GM23338 (cell line): ENCODE results near the gene RPS6KA1. TPM values are rescaled to one million over a fixed set of nuclear protein-coding genes. Genes with fewer than 3 reads are reported as not detected.

Experiments
- ATAC-seq: fragments of 200-7000 bp; cut with Tn5 transposase; 3 replicates; pipeline ENCODE4 v1.9.1; 2020
- DNase-seq: peaks from one replicate; pipeline ENCODE4 v3.0.0-alpha.2; 2015; ENCODE audit warnings: low spot score
- H2AFZ ChIP-seq: fragments of 200-600 bp; sonication (generic); 2 replicates; pipeline ENCODE4 v1.8.0; 2016; ENCODE audit warnings: antibody characterized with exemption, mild to moderate bottlenecking, moderate library complexity
- H3F3A ChIP-seq: fragments of 200-600 bp; sonication (generic); replicated peaks from 2 replicates; pipeline ENCODE4 v1.8.0; 2017; ENCODE audit warnings: antibody characterized with exemption, mixed run types, low read depth
- H3K27ac ChIP-seq: fragments of 200-600 bp; sonication (generic); 2 replicates; pipeline ENCODE4 v1.6.1; 2016; ENCODE audit warnings: low read depth
- H3K27me3 ChIP-seq: fragments of 200-600 bp; sonication (generic); 2 replicates; pipeline ENCODE4 v1.8.0; 2016; ENCODE audit warnings: mild to moderate bottlenecking, mixed run types, moderate library complexity; ENCODE audit not compliant: insufficient read depth
- H3K36me3 ChIP-seq: fragments of 200-600 bp; sonication (generic); 2 replicates; pipeline ENCODE4 v1.8.0; 2016; ENCODE audit warnings: mild to moderate bottlenecking; ENCODE audit not compliant: insufficient read depth
- H3K4me1 ChIP-seq: fragments of 200-600 bp; sonication (generic); 2 replicates; pipeline ENCODE4 v1.8.0; 2016; ENCODE audit warnings: mild to moderate bottlenecking, moderate library complexity; ENCODE audit not compliant: insufficient read depth
- H3K4me2 ChIP-seq: fragments of 200-600 bp; sonication (generic); 2 replicates; pipeline ENCODE4 v1.7.1; 2017; ENCODE audit warnings: mixed run types
- H3K4me3 ChIP-seq: fragments of 200-600 bp; sonication (generic); 2 replicates; pipeline ENCODE4 v1.6.1; 2016; ENCODE audit warnings: mixed run types
- H3K79me2 ChIP-seq: fragments of 200-600 bp; sonication (generic); replicated peaks from 2 replicates; pipeline ENCODE4 v1.8.0; 2017; ENCODE audit warnings: mild to moderate bottlenecking; ENCODE audit not compliant: insufficient read depth
- H3K9me2 ChIP-seq: fragments of 200-600 bp; sonication (generic); 2 replicates; pipeline ENCODE4 v1.8.0; 2017; ENCODE audit not compliant: insufficient read depth
- H4K20me1 ChIP-seq: fragments of 200-600 bp; sonication (generic); replicated peaks from 2 replicates; pipeline ENCODE4 v1.8.0; 2017; ENCODE audit warnings: mild to moderate bottlenecking; ENCODE audit not compliant: insufficient read depth
- H3K27ac Mint-ChIP-seq: 2 replicates; pipeline ENCODE4 v1.8.0; 2020; ENCODE audit warnings: inconsistent platforms, mild to moderate bottlenecking, moderate library complexity, mixed read lengths
- H3K27me3 Mint-ChIP-seq: 3 replicates; pipeline ENCODE4 v1.8.0; 2022; ENCODE audit warnings: low read depth, mild to moderate bottlenecking, moderate library complexity, mixed read lengths, inconsistent platforms; ENCODE audit not compliant: insufficient read depth, poor library complexity
- H3K36me3 Mint-ChIP-seq: 3 replicates; pipeline ENCODE4 v1.8.0; 2021; ENCODE audit warnings: low read depth, mild to moderate bottlenecking, inconsistent platforms, moderate library complexity, mixed read lengths
- H3K4me1 Mint-ChIP-seq: 3 replicates; pipeline ENCODE4 v1.8.0; 2020; ENCODE audit warnings: mild to moderate bottlenecking, inconsistent platforms, mixed read lengths
- H3K4me3 Mint-ChIP-seq: 3 replicates; pipeline ENCODE4 v1.8.0; 2021; ENCODE audit warnings: moderate library complexity, mild to moderate bottlenecking, inconsistent platforms, mixed read lengths
- H3K9me3 Mint-ChIP-seq: 3 replicates; pipeline ENCODE4 v1.8.0; 2020; ENCODE audit warnings: moderate library complexity, mild to moderate bottlenecking, inconsistent platforms, mixed read lengths
- EZH2phosphoT487 ChIP-seq: fragments of 200-600 bp; sonication (generic); IDR thresholded peaks from one replicate; pipeline ENCODE4 v1.8.1; 2018; ENCODE audit warnings: antibody characterized with exemption; ENCODE audit not compliant: unreplicated experiment
- STAT1 ChIP-seq: IDR thresholded peaks from one replicate; pipeline ENCODE4 v1.6.1; 2016; ENCODE audit warnings: antibody characterized with exemption; ENCODE audit not compliant: unreplicated experiment
- ZNF331 ChIP-seq: fragments of 250-450 bp; sonication (Bioruptor Pico); IDR thresholded peaks from 2 replicates; pipeline ENCODE4 v1.5.0; 2020; ENCODE audit warnings: low read depth, mild to moderate bottlenecking, moderate library complexity
- polyA plus RNA-seq: library from polyadenylated mRNA; unstranded; fragments of >200 nt; fragmentation: Nextera tagmentation; extraction: Ambion mirVana; gene quantifications from 2 replicates; pipeline ENCODE4 v1.2.1, GENCODE V29; 2016
- total RNA-seq: library from RNA; depleted of rRNA; stranded (reverse); fragments of >200 nt; shearing (Covaris generic); gene quantifications from 2 replicates; pipeline ENCODE4 v1.2.3, GENCODE V29; 2014
- TF ChIP-seq, protein P1 (sequence below), 2 experiments: fragments of 200-600 bp in 1 of 2; sonication (generic) in 1 of 2; conservative IDR thresholded peaks; 2 replicates each; pipeline versions ENCODE4 v1.5.1 to v1.6.1; 2016 to 2017; ENCODE audit warnings: antibody characterized with exemption in 2 of 2, low read depth in 2 of 2, mild to moderate bottlenecking in 2 of 2, moderate library complexity in 1 of 2

Gene RPS6KA1
- total and polyA plus RNA-seq, 2 experiments from 2014 or later = 28.3 to 68.6 TPM

DNA sequence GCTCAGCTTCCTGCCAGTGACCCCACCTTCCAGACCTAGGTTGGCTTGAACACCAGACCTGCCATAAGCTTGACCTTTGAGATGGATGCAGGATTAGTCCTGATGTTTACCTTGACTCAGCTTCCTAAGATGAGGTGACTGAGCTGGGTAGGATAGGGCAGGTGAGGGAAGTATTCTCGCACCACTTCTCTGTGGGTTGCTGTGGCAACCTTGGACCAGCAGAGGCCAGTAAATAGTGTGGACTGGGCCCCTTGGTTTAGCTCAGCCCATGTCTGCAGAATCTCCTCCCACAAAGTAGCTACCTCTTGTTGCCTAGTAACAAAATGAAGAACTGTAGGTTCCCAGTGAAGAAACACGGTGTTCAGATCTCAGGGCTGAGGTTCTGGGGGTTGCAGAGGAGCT is 8.4 kb downstream of the RPS6KA1 start:
- peaks cover 22% of the 10 kb centered on the region for H3K4me1 Mint-ChIP-seq
- Histone ChIP-seq H3F3A (no peaks in the 10 kb centered on the region), H3K4me1 (peaks cover 4% of the 10 kb centered on the region), H3K27ac (no peak overlapping the region), H3K9me2 (no peaks in the 10 kb centered on the region), H3K4me2 (no peak overlapping the region), H3K36me3 (no peaks in the 10 kb centered on the region; the same call in 1 of the 2 replicates), H3K27me3 (no peaks in the 10 kb centered on the region), H3K79me2 (peaks cover 20% of the 10 kb centered on the region), H4K20me1 (peaks cover 17% of the 10 kb centered on the region), H3K4me3 (no peak overlapping the region), H2AFZ (no peak overlapping the region)
- ATAC-seq = peak; percentile 50
- H3K9me3 Mint-ChIP-seq = no peaks in the 10 kb centered on the region
- no peak for TF ChIP-seq STAT1
- TF ChIP-seq, protein P1, sequence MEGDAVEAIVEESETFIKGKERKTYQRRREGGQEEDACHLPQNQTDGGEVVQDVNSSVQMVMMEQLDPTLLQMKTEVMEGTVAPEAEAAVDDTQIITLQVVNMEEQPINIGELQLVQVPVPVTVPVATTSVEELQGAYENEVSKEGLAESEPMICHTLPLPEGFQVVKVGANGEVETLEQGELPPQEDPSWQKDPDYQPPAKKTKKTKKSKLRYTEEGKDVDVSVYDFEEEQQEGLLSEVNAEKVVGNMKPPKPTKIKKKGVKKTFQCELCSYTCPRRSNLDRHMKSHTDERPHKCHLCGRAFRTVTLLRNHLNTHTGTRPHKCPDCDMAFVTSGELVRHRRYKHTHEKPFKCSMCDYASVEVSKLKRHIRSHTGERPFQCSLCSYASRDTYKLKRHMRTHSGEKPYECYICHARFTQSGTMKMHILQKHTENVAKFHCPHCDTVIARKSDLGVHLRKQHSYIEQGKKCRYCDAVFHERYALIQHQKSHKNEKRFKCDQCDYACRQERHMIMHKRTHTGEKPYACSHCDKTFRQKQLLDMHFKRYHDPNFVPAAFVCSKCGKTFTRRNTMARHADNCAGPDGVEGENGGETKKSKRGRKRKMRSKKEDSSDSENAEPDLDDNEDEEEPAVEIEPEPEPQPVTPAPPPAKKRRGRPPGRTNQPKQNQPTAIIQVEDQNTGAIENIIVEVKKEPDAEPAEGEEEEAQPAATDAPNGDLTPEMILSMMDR (conservative IDR thresholded peaks at IDR 0.05; ENCODE audit: low read depth in 2 of 2) = peak; percentile 7 to 47; a peak in 2 of 4 replicates
- peak; percentile 71 for DNase-seq
- H3K27me3 Mint-ChIP-seq = peaks cover 4% of the 10 kb centered on the region
- 0 out of 2 replicates have a peak overlapping the region, but pooled peaks have one; percentile 73 for H3K27ac Mint-ChIP-seq
- H3K4me3 Mint-ChIP-seq = no peak overlapping the region
- 0 out of 3 replicates have a peak, but pooled peaks cover 4% of the 10 kb centered on the region for H3K36me3 Mint-ChIP-seq

GRCh38 chr1:26538480-26539412 is 9.2 kb downstream of the RPS6KA1 start:
- H3K79me2 ChIP-seq = peaks cover 12% of the 10 kb centered on the region
- Mint-ChIP-seq H3K9me3 (no peaks in the 10 kb centered on the region), H3K4me3 (no peak overlapping the region)

More at GRCh38 chr1:26538480-26539412, 9.2 kb downstream of the RPS6KA1 start:
- H3K36me3 ChIP-seq = no peaks in the 10 kb centered on the region; the same call in 1 of the 2 replicates
- peaks cover 17% of the 10 kb centered on the region for H4K20me1 ChIP-seq
- peak; percentile 55 for ATAC-seq
- TF ChIP-seq EZH2phosphoT487 = no peak
- no peak for TF ChIP-seq ZNF331 (CRISPR knock-in tag)
- TF ChIP-seq, protein P1 (conservative IDR thresholded peaks at IDR 0.05; ENCODE audit: low read depth in 2 of 2) = peak; percentile 80 to 83
- H3K4me2 ChIP-seq = no peak overlapping the region
- H3F3A ChIP-seq = no peaks in the 10 kb centered on the region
- H3K27ac ChIP-seq = no peak overlapping the region
- Mint-ChIP-seq H3K27me3 (peaks cover 5% of the 10 kb centered on the region), H3K27ac (no peak overlapping the region), H3K36me3 (0 out of 3 replicates have a peak, but pooled peaks cover 4% of the 10 kb centered on the region), H3K4me1 (peaks cover 22% of the 10 kb centered on the region)
- H2AFZ ChIP-seq = no peak overlapping the region
- H3K4me1 ChIP-seq = peaks cover 4% of the 10 kb centered on the region
- H3K4me3 ChIP-seq = no peak overlapping the region
- no peaks in the 10 kb centered on the region for H3K9me2 ChIP-seq
- no peaks in the 10 kb centered on the region for H3K27me3 ChIP-seq
- DNase-seq = peak; percentile 78
